Smooth muscle cell (in vitro differentiated cells): ENCODE measurements around the gene NEK7. TPM values are rescaled to one million over a fixed set of nuclear protein-coding genes. Genes with fewer than 3 reads are reported as not detected.

Experiments used
- DNase-seq: peaks from one replicate; lab custom pipeline; 2025; ENCODE audit not compliant: unreplicated experiment; lab: John Stamatoyannopoulos, UW
- H2AFZ ChIP-seq: fragments of 200-600 bp; sonication (generic); 2 replicates; pipeline ENCODE4 v1.6.0; 2016; ENCODE audit warnings: antibody characterized with exemption, low read depth, mild to moderate bottlenecking
- H3F3A ChIP-seq: fragments of 200-600 bp; sonication (generic); 2 replicates; pipeline ENCODE4 v1.6.0; 2017; ENCODE audit warnings: antibody characterized with exemption, low read depth
- H3K27ac ChIP-seq: fragments of 200-600 bp; sonication (generic); 2 replicates; pipeline ENCODE4 v1.5.1; 2016; ENCODE audit warnings: low read depth, mild to moderate bottlenecking
- H3K27me3 ChIP-seq: fragments of 200-600 bp; sonication (generic); 2 replicates; pipeline ENCODE4 v1.6.1; 2016; ENCODE audit warnings: low read depth, mild to moderate bottlenecking
- H3K36me3 ChIP-seq: fragments of 200-600 bp; sonication (generic); 2 replicates; pipeline ENCODE4 v1.5.1; 2016; ENCODE audit warnings: low read depth
- H3K4me1 ChIP-seq: fragments of 200-600 bp; sonication (generic); 2 replicates; pipeline ENCODE4 v1.5.1; 2016; ENCODE audit warnings: low read depth
- H3K4me2 ChIP-seq: fragments of 200-600 bp; sonication (generic); 2 replicates; pipeline ENCODE4 v1.6.0; 2016; ENCODE audit warnings: mild to moderate bottlenecking
- H3K4me3 ChIP-seq: fragments of 200-600 bp; sonication (generic); 2 replicates; pipeline ENCODE4 v1.5.1; 2016; ENCODE audit warnings: mild to moderate bottlenecking
- H3K79me2 ChIP-seq: fragments of 200-600 bp; sonication (generic); 2 replicates; pipeline ENCODE4 v1.6.0; 2016; ENCODE audit warnings: low read depth, mild to moderate bottlenecking
- H3K9ac ChIP-seq: fragments of 200-600 bp; sonication (generic); 2 replicates; pipeline ENCODE4 v1.6.0; 2016; ENCODE audit warnings: low read depth
- H3K9me3 ChIP-seq: fragments of 200-600 bp; sonication (generic); replicated peaks from 2 replicates; pipeline ENCODE4 v1.5.1; 2016; ENCODE audit warnings: low read depth
- H4K20me1 ChIP-seq: fragments of 200-600 bp; sonication (generic); 2 replicates; pipeline ENCODE4 v1.6.0; 2016; ENCODE audit warnings: low read depth
- WGBS: methylation state at CpG from one replicate; pipeline ENCODE4 v1.1.7; 2016; ENCODE audit warnings: low lambda C conversion rate; 5-methylcytosine and 5-hydroxymethylcytosine counted together
- polyA plus RNA-seq: library from polyadenylated mRNA; unstranded; fragments of >200 nt; fragmentation: Nextera tagmentation; extraction: Ambion mirVana; gene quantifications from 2 replicates; pipeline ENCODE4 v1.2.1, GENCODE V29; 2016
- total RNA-seq: library from RNA; depleted of rRNA; stranded (reverse); fragments of >200 nt; gene quantifications from 2 replicates; pipeline ENCODE4 v1.2.3, GENCODE V29; 2014
- TF ChIP-seq, protein P1 (sequence below): fragments of 200-600 bp; sonication (generic); IDR thresholded peaks from 2 replicates; pipeline ENCODE4 v1.5.1; 2017; ENCODE audit warnings: borderline replicate concordance, mild to moderate bottlenecking, antibody characterized with exemption; ENCODE audit not compliant: insufficient read depth, poor library complexity, severe bottlenecking

NEK7 gene
- total and polyA plus RNA-seq, 2 experiments from 2014 or later: 26.1 to 141 TPM

DNA sequence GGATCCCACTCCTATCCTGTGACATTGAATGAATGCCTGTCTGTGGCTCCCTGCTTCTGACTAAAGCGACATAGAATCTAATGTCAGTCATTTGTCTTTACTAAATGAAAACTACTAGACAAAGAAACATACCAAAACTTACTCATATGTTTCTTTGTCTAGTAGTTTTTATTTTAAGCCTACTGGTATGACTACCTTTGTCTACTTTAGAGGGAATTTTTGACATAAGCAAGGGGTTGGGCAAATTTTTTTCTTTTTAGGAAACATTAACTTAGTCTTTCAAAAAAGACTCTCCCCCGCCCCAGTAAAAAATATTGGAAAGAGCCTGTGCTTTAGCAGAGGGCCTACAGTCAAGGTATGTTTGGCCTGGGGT, 4.9 kb downstream of the NEK7 start:
- TF ChIP-seq, protein P1, sequence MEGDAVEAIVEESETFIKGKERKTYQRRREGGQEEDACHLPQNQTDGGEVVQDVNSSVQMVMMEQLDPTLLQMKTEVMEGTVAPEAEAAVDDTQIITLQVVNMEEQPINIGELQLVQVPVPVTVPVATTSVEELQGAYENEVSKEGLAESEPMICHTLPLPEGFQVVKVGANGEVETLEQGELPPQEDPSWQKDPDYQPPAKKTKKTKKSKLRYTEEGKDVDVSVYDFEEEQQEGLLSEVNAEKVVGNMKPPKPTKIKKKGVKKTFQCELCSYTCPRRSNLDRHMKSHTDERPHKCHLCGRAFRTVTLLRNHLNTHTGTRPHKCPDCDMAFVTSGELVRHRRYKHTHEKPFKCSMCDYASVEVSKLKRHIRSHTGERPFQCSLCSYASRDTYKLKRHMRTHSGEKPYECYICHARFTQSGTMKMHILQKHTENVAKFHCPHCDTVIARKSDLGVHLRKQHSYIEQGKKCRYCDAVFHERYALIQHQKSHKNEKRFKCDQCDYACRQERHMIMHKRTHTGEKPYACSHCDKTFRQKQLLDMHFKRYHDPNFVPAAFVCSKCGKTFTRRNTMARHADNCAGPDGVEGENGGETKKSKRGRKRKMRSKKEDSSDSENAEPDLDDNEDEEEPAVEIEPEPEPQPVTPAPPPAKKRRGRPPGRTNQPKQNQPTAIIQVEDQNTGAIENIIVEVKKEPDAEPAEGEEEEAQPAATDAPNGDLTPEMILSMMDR: no peak
- DNase-seq: no peak
- peaks cover 83% of the 10 kb centered on the region for H3K79me2 ChIP-seq
- H2AFZ ChIP-seq: no peak overlapping the region
- 95% methylated on average over 2 of the region's 2 CpGs for WGBS
- H3K4me3 ChIP-seq: no peak overlapping the region
- H3K4me1 ChIP-seq: peaks cover 24% of the 10 kb centered on the region
- H3K27me3 ChIP-seq: no peaks in the 10 kb centered on the region
- H3K36me3 ChIP-seq: no peaks in the 10 kb centered on the region
- H3K9me3 ChIP-seq: no peaks in the 10 kb centered on the region
- H3K4me2 ChIP-seq: peak overlapping the region; percentile 32
- peak overlapping the region; percentile 90 for H3K27ac ChIP-seq
- peaks cover 14% of the 10 kb centered on the region for H3F3A ChIP-seq
- peaks cover 42% of the 10 kb centered on the region for H4K20me1 ChIP-seq
- no peak overlapping the region for H3K9ac ChIP-seq

DNA sequence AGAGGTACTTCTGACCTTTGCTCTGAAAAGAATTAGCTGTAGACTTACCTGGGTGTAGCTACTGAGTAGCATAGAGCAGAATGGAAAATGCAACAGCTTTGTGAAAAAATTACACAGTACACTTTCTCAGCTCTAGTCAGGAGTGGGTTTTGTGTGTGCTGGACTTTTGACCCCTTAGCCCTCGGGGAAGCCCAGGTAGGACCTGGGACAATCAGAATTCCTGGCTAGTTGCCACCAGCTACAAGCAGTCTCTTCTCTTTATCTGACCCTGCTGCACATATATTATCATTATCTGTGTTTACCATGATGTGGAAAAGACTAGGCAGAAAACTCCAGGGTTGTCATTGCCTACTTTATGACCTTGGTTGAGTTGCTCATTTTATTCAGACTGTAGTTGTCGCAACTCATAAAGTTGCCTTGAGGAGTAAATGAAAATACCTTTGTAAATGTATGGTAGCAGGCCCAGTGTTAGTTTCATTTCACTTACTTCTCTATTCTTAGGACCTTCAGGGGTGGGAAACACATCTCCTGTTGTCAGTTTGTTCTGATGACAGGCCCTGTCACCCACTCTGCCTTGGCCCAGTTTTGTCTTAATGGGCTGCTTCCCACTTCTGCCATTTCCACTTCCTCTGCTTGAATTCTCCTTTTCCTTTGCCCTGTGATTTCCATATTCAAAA, 5.4 kb downstream of the NEK7 start:
- peaks cover 47% of the 10 kb centered on the region for H4K20me1 ChIP-seq
- no peak overlapping the region for H3K4me3 ChIP-seq
- H3K4me2 ChIP-seq: peak overlapping the region; percentile 32

GRCh38 chr1:198165927-198166647, 9.3 kb downstream of the NEK7 start:
- Histone ChIP-seq H2AFZ (no peak overlapping the region), H3F3A (no peaks in the 10 kb centered on the region), H3K36me3 (no peaks in the 10 kb centered on the region), H3K27ac (no peak overlapping the region), H4K20me1 (peaks cover 86% of the 10 kb centered on the region), H3K9ac (no peak overlapping the region), H3K4me1 (peaks cover 24% of the 10 kb centered on the region), H3K9me3 (no peaks in the 10 kb centered on the region), H3K27me3 (no peaks in the 10 kb centered on the region), H3K4me2 (no peak overlapping the region), H3K79me2 (peaks cover 97% of the 10 kb centered on the region), H3K4me3 (no peak overlapping the region)
- no peak for DNase-seq
- TF ChIP-seq, protein P1: no peak
- WGBS: 88% methylated on average over 5 of the region's 5 CpGs

More for the DNA sequence above, 5.4 kb downstream of the NEK7 start:
- H3K4me1 ChIP-seq: peaks cover 24% of the 10 kb centered on the region
- peaks cover 14% of the 10 kb centered on the region for H3F3A ChIP-seq
- WGBS: 82% methylated on average over 2 of the region's 2 CpGs
- no peaks in the 10 kb centered on the region for H3K9me3 ChIP-seq
- TF ChIP-seq, protein P1: no peak
- no peaks in the 10 kb centered on the region for H3K27me3 ChIP-seq
- no peak overlapping the region for H3K9ac ChIP-seq
- H3K36me3 ChIP-seq: no peaks in the 10 kb centered on the region
- peaks cover 89% of the 10 kb centered on the region for H3K79me2 ChIP-seq
- DNase-seq: no peak
- no peak overlapping the region for H2AFZ ChIP-seq
- H3K27ac ChIP-seq: peak overlapping the region; percentile 90

DNA sequence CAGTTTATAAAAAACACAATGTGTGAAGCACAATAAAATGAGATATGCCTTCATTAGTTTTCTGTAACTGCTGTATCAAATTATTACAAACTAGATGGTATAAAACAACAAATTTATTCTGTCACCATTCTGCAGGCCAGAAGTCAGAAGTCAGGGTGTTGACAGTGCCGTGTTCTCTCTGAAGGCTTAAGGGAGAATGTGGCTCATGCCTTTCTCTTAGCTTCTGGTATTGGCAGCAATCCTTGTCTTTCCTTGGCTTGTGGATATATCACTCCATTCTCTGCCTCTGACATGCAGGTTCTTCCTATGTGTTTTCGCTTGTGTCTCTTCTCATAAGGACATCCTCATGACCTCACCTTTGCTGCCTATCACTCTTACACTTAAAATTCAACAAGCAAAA, 10.1 kb downstream of the NEK7 start:
- H3K27me3 ChIP-seq: no peaks in the 10 kb centered on the region
- peaks cover 24% of the 10 kb centered on the region for H3K4me1 ChIP-seq
- H3K4me3 ChIP-seq: no peak overlapping the region
- H3K36me3 ChIP-seq: no peaks in the 10 kb centered on the region
- H2AFZ ChIP-seq: no peak overlapping the region
- DNase-seq: no peak
- H3F3A ChIP-seq: no peaks in the 10 kb centered on the region
- peak overlapping the region; percentile 28 for H3K27ac ChIP-seq
- H3K4me2 ChIP-seq: no peak overlapping the region
- no peak overlapping the region for H3K9ac ChIP-seq
- WGBS: 77% methylated on average over 2 of the region's 2 CpGs
- H3K79me2 ChIP-seq: peaks cover 97% of the 10 kb centered on the region
- TF ChIP-seq, protein P1: no peak
- no peaks in the 10 kb centered on the region for H3K9me3 ChIP-seq
- H4K20me1 ChIP-seq: peaks cover 86% of the 10 kb centered on the region
